PC-3 (cell line): ENCODE measurements around the gene ADAMTS3. TPM values are rescaled to one million over a fixed set of nuclear protein-coding genes. Genes with fewer than 3 reads are reported as not detected.

Experiments
- ATAC-seq: fragments of 200-7000 bp; cut with Tn5 transposase; 2 replicates; pipeline ENCODE4 v1.9.1; 2020; ENCODE audit warnings: mild to moderate bottlenecking, moderate library complexity
- BruUV-seq: library from RNA; stranded (reverse); fragments of 400-500 nt; replicated peaks from 2 replicates; lab custom pipeline; 2021; lab: Mats Ljungman, UMichigan
- CTCF ChIA-PET: fragments of 300-600 bp; sonication (Branson Sonifier 250); formaldehyde crosslinking; loops from one replicate; lab custom pipeline; 2022; ENCODE audit warnings: antibody characterized with exemption; lab: Charles Lee
- POLR2A ChIA-PET: fragments of 300-600 bp; sonication (Branson Sonifier 250); formaldehyde crosslinking; loops from one replicate; lab custom pipeline; 2022; ENCODE audit warnings: antibody characterized with exemption; ENCODE audit not compliant: unreplicated experiment; lab: Charles Lee
- DNase-seq: peaks from one replicate; pipeline ENCODE4 v3.0.0-alpha.2; 2015
- H2AFZ ChIP-seq: fragments of 300-600 bp; sonication (generic); 2 replicates; pipeline ENCODE4 v1.6.0; 2016; ENCODE audit warnings: antibody characterized with exemption, low read length
- H3F3A ChIP-seq: fragments of 300-600 bp; sonication (generic); one replicate; pipeline ENCODE4 v1.6.0; 2017; ENCODE audit warnings: antibody characterized with exemption, low read length, control low read depth, mild to moderate bottlenecking; ENCODE audit not compliant: unreplicated experiment
- H3K27ac ChIP-seq: fragments of 300-600 bp; sonication (generic); 2 replicates; pipeline ENCODE4 v1.5.1; 2016; ENCODE audit warnings: mild to moderate bottlenecking, low read length
- H3K27me3 ChIP-seq: fragments of 300-600 bp; sonication (generic); 2 replicates; pipeline ENCODE4 v1.6.1; 2016; ENCODE audit warnings: low read length, mixed read lengths
- H3K36me3 ChIP-seq: fragments of 300-600 bp; sonication (generic); 2 replicates; pipeline ENCODE4 v1.6.1; 2016; ENCODE audit warnings: low read depth, mixed run types, low read length, mixed read lengths
- H3K4me1 ChIP-seq: fragments of 300-600 bp; sonication (generic); 2 replicates; pipeline ENCODE4 v1.5.1; 2016; ENCODE audit warnings: low read length; ENCODE audit not compliant: insufficient read depth
- H3K4me2 ChIP-seq: fragments of 300-600 bp; sonication (generic); 2 replicates; pipeline ENCODE4 v1.6.0; 2016; ENCODE audit warnings: low read length
- H3K4me3 ChIP-seq: fragments of 300-600 bp; sonication (generic); 2 replicates; pipeline ENCODE4 v1.5.1; 2016; ENCODE audit warnings: mild to moderate bottlenecking, low read length, mixed read lengths
- H3K79me2 ChIP-seq: fragments of 300-600 bp; sonication (generic); 2 replicates; pipeline ENCODE4 v1.6.1; 2017; ENCODE audit warnings: low read length, mixed read lengths
- H3K9ac ChIP-seq: fragments of 300-600 bp; sonication (generic); 2 replicates; pipeline ENCODE4 v1.6.0; 2016; ENCODE audit warnings: mild to moderate bottlenecking, low read length
- H3K9me2 ChIP-seq: fragments of 300-600 bp; sonication (generic); replicated peaks from 2 replicates; pipeline ENCODE4 v1.6.1; 2016; ENCODE audit warnings: mixed run types, low read length, mixed read lengths
- H3K9me3 ChIP-seq: fragments of 300-600 bp; sonication (generic); 2 replicates; pipeline ENCODE4 v1.6.1; 2016; ENCODE audit warnings: low read length, mixed read lengths
- H4K20me1 ChIP-seq: fragments of 300-600 bp; sonication (generic); 2 replicates; pipeline ENCODE4 v1.6.1; 2016; ENCODE audit warnings: low read length, mixed read lengths
- CTCF ChIP-seq: fragments of 300-600 bp; sonication (generic); conservative IDR thresholded peaks from 2 replicates; pipeline ENCODE4 v1.5.1; 2017; ENCODE audit warnings: antibody characterized with exemption, low read depth, mild to moderate bottlenecking, low read length
- EZH2 ChIP-seq: fragments of 300-600 bp; sonication (generic); IDR thresholded peaks from one replicate; pipeline ENCODE4 v1.6.1; 2017; ENCODE audit warnings: antibody characterized with exemption, mild to moderate bottlenecking, low read length; ENCODE audit not compliant: unreplicated experiment
- EZH2phosphoT487 ChIP-seq: fragments of 300-600 bp; sonication (generic); IDR thresholded peaks from 2 replicates; pipeline ENCODE4 v1.6.1; 2018; ENCODE audit warnings: mild to moderate bottlenecking, antibody characterized with exemption, low read length, borderline replicate concordance
- intact Hi-C: fragments of 100-400 bp; cut with micrococcal nuclease; formaldehyde crosslinking; loops from 2 replicates; pipeline ENCODE4 v1.9.0; 2023
- total RNA-seq: library from RNA; depleted of rRNA; stranded (reverse); fragments of >200 nt; gene quantifications from 2 replicates; pipeline ENCODE4 v1.2.3, GENCODE V29; 2014

Gene ADAMTS3
- total RNA-seq, 1 experiment from 2014 or later: 3.5 TPM

GRCh38 chr4:72274251-72274650 is 294.8 kb downstream of the ADAMTS3 start:
- H3K9ac ChIP-seq: no peak overlapping the region
- no peak for ATAC-seq
- no TSS peak for BruUV-seq
- intact Hi-C loops: no loop called here
- H3F3A ChIP-seq: no peaks in the 10 kb centered on the region
- no peak for DNase-seq
- H3K27me3 ChIP-seq: no peaks in the 10 kb centered on the region
- no peak overlapping the region for H3K27ac ChIP-seq
- no peaks in the 10 kb centered on the region for H3K36me3 ChIP-seq
- no peaks in the 10 kb centered on the region for H4K20me1 ChIP-seq
- no peaks in the 10 kb centered on the region for H3K79me2 ChIP-seq
- 0 out of 2 replicates have a peak, but pooled peaks cover 5% of the 10 kb centered on the region for H3K9me2 ChIP-seq
- no peak overlapping the region for H3K4me3 ChIP-seq
- no peaks in the 10 kb centered on the region for H3K4me1 ChIP-seq
- H3K4me2 ChIP-seq: no peak overlapping the region
- CTCF ChIA-PET: no interaction called here
- 0 out of 2 replicates have a peak, but pooled peaks cover 3% of the 10 kb centered on the region for H3K9me3 ChIP-seq
- POLR2A ChIA-PET: no interaction called here
- no peak for TF ChIP-seq CTCF
- TF ChIP-seq EZH2phosphoT487: no peak
- TF ChIP-seq EZH2: no peak
- H2AFZ ChIP-seq: no peak overlapping the region

GRCh38 chr4:72255269-72255668 is 313.8 kb downstream of the ADAMTS3 start:
- Histone ChIP-seq H3K4me3 (no peak overlapping the region), H3F3A (no peaks in the 10 kb centered on the region), H2AFZ (no peak overlapping the region), H3K9ac (no peak overlapping the region), H3K4me2 (no peak overlapping the region), H3K27me3 (peaks cover 14% of the 10 kb centered on the region; the same call in 1 of the 2 replicates), H3K79me2 (no peaks in the 10 kb centered on the region), H3K36me3 (no peaks in the 10 kb centered on the region), H3K9me2 (no peaks in the 10 kb centered on the region), H3K4me1 (no peaks in the 10 kb centered on the region), H3K9me3 (0 out of 2 replicates have a peak, but pooled peaks cover 6% of the 10 kb centered on the region), H3K27ac (no peak overlapping the region), H4K20me1 (no peaks in the 10 kb centered on the region)
- BruUV-seq: no TSS peak
- TF ChIP-seq CTCF (no peak), EZH2 (no peak), EZH2phosphoT487 (no peak)
- ChIA-PET POLR2A (no interaction called here), CTCF (no interaction called here)
- DNase-seq (no peak), ATAC-seq (no peak)
- intact Hi-C loops: no loop called here

- Histone ChIP-seq H3F3A (no peaks in the 10 kb centered on the region), H3K36me3 (no peaks in the 10 kb centered on the region), H3K27me3 (peaks cover 9% of the 10 kb centered on the region; the same call in 1 of the 2 replicates), H3K4me1 (no peaks in the 10 kb centered on the region), H3K9me2 (no peaks in the 10 kb centered on the region), H3K9ac (no peak overlapping the region), H4K20me1 (no peaks in the 10 kb centered on the region), H2AFZ (no peak overlapping the region), H3K27ac (no peak overlapping the region), H3K4me2 (no peak overlapping the region), H3K4me3 (no peak overlapping the region), H3K79me2 (no peaks in the 10 kb centered on the region), H3K9me3 (no peaks in the 10 kb centered on the region)
- intact Hi-C loops: loop anchor here (1.0 kb wide), 1 partner anchor 38 kb away; no protein-coding TSS in a partner anchor
- no peak for TF ChIP-seq EZH2
- TF ChIP-seq CTCF: no peak
- TF ChIP-seq EZH2phosphoT487: no peak
- CTCF ChIA-PET: interaction anchor here (0.6 to 0.7 kb wide), 3 partner anchors 21 to 228 kb away, joined by 3 to 5 read pairs (median 4); no protein-coding TSS in a partner anchor
- ATAC-seq: no peak
- no TSS peak for BruUV-seq
- POLR2A ChIA-PET: no interaction called here
- DNase-seq: no peak
These were observed 325.4 kb downstream of the ADAMTS3 start for GRCh38 chr4:72243641-72244040.
